HCT116 (cell line): ENCODE results near the gene TMEM181.

Source experiments
- CTCF ChIP-seq, 3 experiments: fragments of 200-600 bp in 1 of 3; sonication (generic) in 1 of 3; IDR thresholded peaks in 2 of 3; conservative IDR thresholded peaks in 1 of 3; 2 replicates each; pipeline ENCODE4 v1.5.1; 2012 to 2017; ENCODE audit warnings: low read depth in 2 of 3, low read length in 2 of 3, antibody characterized with exemption in 1 of 3, borderline replicate concordance in 1 of 3, control low read depth in 1 of 3, mild to moderate bottlenecking in 1 of 3, mixed read lengths in 1 of 3, mixed run types in 1 of 3, moderate library complexity in 1 of 3; ENCODE audit not compliant: insufficient read depth in 1 of 3
- EZH2 ChIP-seq: fragments of 200-600 bp; sonication (generic); IDR thresholded peaks from 2 replicates; pipeline ENCODE4 v1.6.1; 2017; ENCODE audit warnings: antibody characterized with exemption, mixed run types
- FOSL1 ChIP-seq: IDR thresholded peaks from 2 replicates; pipeline ENCODE4 v1.6.1; 2012; ENCODE audit warnings: low read depth
- POLR2A ChIP-seq: IDR thresholded peaks from 2 replicates; pipeline ENCODE4 v1.7.0; 2011; ENCODE audit warnings: borderline replicate concordance; ENCODE audit not compliant: insufficient read depth, insufficient read length; ENCODE audit errors: extremely low read depth
- POLR2AphosphoS5 ChIP-seq: IDR thresholded peaks from 2 replicates; pipeline ENCODE4 v1.6.1; 2011; ENCODE audit warnings: mild to moderate bottlenecking, low read depth, low read length, moderate library complexity
- SP1 ChIP-seq: IDR thresholded peaks from 2 replicates; pipeline ENCODE4 v1.6.1; 2012; ENCODE audit warnings: low read depth
- ZNF274 ChIP-seq: fragments of 200-500 bp; sonication (Bioruptor generic); IDR thresholded peaks from 2 replicates; pipeline ENCODE4 v1.6.1; 2014; ENCODE audit warnings: mild to moderate bottlenecking, low read depth, low read length, inconsistent platforms
- TF ChIP-seq, protein P1 (sequence below): IDR thresholded peaks from 2 replicates; pipeline ENCODE4 v1.6.1; 2012; ENCODE audit warnings: low read depth

GRCh38 chr6:158648682-158649131 lies 88.8 kb downstream of the TMEM181 start:
- TF ChIP-seq FOSL1 (no peak), CTCF (IDR thresholded peaks at IDR 0.05 in 2 of 3, conservative IDR thresholded peaks at IDR 0.05 in 1 of 3; ENCODE audit: borderline replicate concordance in 1 of 3, insufficient read depth in 1 of 3, low read depth in 2 of 3, low read length in 2 of 3) (no peak), POLR2A (no peak), SP1 (no peak), EZH2 (no peak), POLR2AphosphoS5 (no peak), ZNF274 (no peak)
- TF ChIP-seq, protein P1, sequence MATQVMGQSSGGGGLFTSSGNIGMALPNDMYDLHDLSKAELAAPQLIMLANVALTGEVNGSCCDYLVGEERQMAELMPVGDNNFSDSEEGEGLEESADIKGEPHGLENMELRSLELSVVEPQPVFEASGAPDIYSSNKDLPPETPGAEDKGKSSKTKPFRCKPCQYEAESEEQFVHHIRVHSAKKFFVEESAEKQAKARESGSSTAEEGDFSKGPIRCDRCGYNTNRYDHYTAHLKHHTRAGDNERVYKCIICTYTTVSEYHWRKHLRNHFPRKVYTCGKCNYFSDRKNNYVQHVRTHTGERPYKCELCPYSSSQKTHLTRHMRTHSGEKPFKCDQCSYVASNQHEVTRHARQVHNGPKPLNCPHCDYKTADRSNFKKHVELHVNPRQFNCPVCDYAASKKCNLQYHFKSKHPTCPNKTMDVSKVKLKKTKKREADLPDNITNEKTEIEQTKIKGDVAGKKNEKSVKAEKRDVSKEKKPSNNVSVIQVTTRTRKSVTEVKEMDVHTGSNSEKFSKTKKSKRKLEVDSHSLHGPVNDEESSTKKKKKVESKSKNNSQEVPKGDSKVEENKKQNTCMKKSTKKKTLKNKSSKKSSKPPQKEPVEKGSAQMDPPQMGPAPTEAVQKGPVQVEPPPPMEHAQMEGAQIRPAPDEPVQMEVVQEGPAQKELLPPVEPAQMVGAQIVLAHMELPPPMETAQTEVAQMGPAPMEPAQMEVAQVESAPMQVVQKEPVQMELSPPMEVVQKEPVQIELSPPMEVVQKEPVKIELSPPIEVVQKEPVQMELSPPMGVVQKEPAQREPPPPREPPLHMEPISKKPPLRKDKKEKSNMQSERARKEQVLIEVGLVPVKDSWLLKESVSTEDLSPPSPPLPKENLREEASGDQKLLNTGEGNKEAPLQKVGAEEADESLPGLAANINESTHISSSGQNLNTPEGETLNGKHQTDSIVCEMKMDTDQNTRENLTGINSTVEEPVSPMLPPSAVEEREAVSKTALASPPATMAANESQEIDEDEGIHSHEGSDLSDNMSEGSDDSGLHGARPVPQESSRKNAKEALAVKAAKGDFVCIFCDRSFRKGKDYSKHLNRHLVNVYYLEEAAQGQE: no peak
